H1 (cell line): ENCODE data around the gene ZSWIM4. TPM values are rescaled to one million over a fixed set of nuclear protein-coding genes. Genes with fewer than 3 reads are reported as not detected.

Source experiments
- ASH2L ChIP-seq: fragments of 200-600, 300-600 bp; sonication (generic); IDR thresholded peaks from one replicate; pipeline ENCODE4 v1.7.1; 2017; ENCODE audit warnings: low read length
- BRCA1 ChIP-seq: IDR thresholded peaks from 2 replicates; pipeline ENCODE4 v1.6.1; 2012; ENCODE audit warnings: low read depth, low read length, improper control_type of control experiment
- CEBPB ChIP-seq: IDR thresholded peaks from 2 replicates; pipeline ENCODE4 v1.6.1; 2012; ENCODE audit warnings: low read depth, low read length
- CHD2 ChIP-seq: IDR thresholded peaks from 2 replicates; pipeline ENCODE4 v1.6.1; 2012; ENCODE audit warnings: low read length, improper control_type of control experiment
- NRF1 ChIP-seq: IDR thresholded peaks from 2 replicates; pipeline ENCODE4 v1.6.1; 2011; ENCODE audit warnings: mild to moderate bottlenecking, low read depth, low read length, improper control_type of control experiment
- polyA plus RNA-seq, 7 experiments: library from polyadenylated mRNA; depleted of rRNA in 3 of 7; stranded (reverse) in 5 of 7; unstranded in 2 of 7; fragments of >200 nt in 5 of 7; fragments of 200-250 nt in 2 of 7; gene quantifications; 1 replicate in 5 of 7; 2 replicates in 1 of 7; 4 replicates in 1 of 7; pipeline versions ENCODE4 v1.2.1 to v1.2.3, GENCODE V29; 2011 to 2013; ENCODE audit warnings: missing spikeins in 2 of 7, mixed read lengths in 2 of 7
- total RNA-seq: library from RNA; stranded (reverse); fragmentation: NEBNext Ultra II Directional; extraction: Animal tissue kit (Norgen Biotek cat#: 25700); gene quantifications from 2 replicates; pipeline ENCODE4 v1.2.1, GENCODE V29; 2021
- TF ChIP-seq, protein P1 (sequence below): IDR thresholded peaks from 2 replicates; pipeline ENCODE4 v1.6.1; 2011; ENCODE audit warnings: low read length, improper control_type of control experiment
- TF ChIP-seq, protein P2 (sequence below): IDR thresholded peaks from 2 replicates; pipeline ENCODE4 v1.6.1; 2012; ENCODE audit warnings: inconsistent platforms

Gene ZSWIM4
- total and polyA plus RNA-seq, 2 of the 8 experiments (the other 6 are each of a cell fraction or from before 2014, with no cell fraction given) = 12.2 to 31.1 TPM

DNA sequence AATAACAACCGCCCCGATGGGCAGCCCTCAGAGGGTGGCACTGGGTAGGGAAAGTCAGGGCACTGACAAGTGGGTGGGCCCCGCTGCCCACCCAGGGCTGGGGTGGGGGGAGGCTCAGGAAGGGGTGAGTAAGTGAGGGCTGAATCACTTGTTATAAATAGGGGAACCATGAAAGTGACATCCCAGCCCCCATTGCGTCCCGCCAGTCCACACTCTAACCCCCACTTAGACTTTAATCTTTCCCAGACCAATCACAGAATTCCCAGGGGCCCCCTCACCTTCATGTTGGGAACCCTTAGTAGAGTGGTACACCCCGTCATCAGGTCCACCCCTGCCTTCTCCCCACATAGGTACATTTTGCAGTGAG is 44.7 kb downstream of the ZSWIM4 start (continued):
- TF ChIP-seq, protein P1, sequence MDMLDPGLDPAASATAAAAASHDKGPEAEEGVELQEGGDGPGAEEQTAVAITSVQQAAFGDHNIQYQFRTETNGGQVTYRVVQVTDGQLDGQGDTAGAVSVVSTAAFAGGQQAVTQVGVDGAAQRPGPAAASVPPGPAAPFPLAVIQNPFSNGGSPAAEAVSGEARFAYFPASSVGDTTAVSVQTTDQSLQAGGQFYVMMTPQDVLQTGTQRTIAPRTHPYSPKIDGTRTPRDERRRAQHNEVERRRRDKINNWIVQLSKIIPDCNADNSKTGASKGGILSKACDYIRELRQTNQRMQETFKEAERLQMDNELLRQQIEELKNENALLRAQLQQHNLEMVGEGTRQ = no peak
- no peak for TF ChIP-seq NRF1
- no peak for TF ChIP-seq CEBPB
- TF ChIP-seq ASH2L = no peak
- TF ChIP-seq BRCA1 = no peak
- TF ChIP-seq, protein P2, sequence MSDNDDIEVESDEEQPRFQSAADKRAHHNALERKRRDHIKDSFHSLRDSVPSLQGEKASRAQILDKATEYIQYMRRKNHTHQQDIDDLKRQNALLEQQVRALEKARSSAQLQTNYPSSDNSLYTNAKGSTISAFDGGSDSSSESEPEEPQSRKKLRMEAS = no peak
- TF ChIP-seq CHD2 = no peak
